Mammary epithelial cell (primary cell): Measurements from ENCODE around the gene NOXRED1.

ENCODE experiments used
- EZH2 ChIP-seq: IDR thresholded peaks from 2 replicates; pipeline ENCODE4 v1.6.1; 2012; ENCODE audit warnings: low read length, inconsistent platforms, borderline replicate concordance
- TF ChIP-seq, protein P1 (sequence below), 2 donors: IDR thresholded peaks in 1 of 2; conservative IDR thresholded peaks in 1 of 2; 2 replicates each; pipeline ENCODE4 v1.5.1; 2011 to 2012; ENCODE audit warnings: inconsistent platforms in 2 of 2, low read length in 2 of 2, mild to moderate bottlenecking in 2 of 2, control low read depth in 1 of 2, low read depth in 1 of 2; ENCODE audit not compliant: insufficient read depth in 1 of 2; ENCODE audit errors: extremely low read depth in 1 of 2

DNA sequence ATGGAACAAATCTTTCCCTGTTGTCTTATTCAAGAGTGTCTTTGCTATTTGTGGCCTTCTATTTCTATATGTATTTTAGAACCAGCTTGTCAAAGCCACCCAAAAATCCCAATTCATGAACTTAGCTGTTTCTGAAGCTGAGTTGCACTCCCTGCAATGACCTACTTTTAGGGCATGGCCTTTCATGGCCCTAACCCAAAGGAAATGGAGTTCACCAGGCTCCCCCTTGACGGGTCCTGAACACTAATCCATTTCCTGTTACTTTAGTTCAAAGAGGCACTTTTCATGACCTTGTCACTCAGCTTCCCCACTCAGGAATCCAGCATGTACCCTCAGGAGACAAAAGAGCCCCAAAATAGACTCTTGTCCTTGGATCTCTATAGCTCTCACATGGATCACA lies 54.0 kb downstream of the NOXRED1 start:
- TF ChIP-seq, protein P1, sequence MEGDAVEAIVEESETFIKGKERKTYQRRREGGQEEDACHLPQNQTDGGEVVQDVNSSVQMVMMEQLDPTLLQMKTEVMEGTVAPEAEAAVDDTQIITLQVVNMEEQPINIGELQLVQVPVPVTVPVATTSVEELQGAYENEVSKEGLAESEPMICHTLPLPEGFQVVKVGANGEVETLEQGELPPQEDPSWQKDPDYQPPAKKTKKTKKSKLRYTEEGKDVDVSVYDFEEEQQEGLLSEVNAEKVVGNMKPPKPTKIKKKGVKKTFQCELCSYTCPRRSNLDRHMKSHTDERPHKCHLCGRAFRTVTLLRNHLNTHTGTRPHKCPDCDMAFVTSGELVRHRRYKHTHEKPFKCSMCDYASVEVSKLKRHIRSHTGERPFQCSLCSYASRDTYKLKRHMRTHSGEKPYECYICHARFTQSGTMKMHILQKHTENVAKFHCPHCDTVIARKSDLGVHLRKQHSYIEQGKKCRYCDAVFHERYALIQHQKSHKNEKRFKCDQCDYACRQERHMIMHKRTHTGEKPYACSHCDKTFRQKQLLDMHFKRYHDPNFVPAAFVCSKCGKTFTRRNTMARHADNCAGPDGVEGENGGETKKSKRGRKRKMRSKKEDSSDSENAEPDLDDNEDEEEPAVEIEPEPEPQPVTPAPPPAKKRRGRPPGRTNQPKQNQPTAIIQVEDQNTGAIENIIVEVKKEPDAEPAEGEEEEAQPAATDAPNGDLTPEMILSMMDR (conservative IDR thresholded peaks at IDR 0.05 in 1 of 2, IDR thresholded peaks at IDR 0.05 in 1 of 2; ENCODE audit: extremely low read depth in 1 of 2, insufficient read depth in 1 of 2, low read depth in 1 of 2, low read length in 2 of 2), result no peak
- no peak for TF ChIP-seq EZH2
